ENCODE results near the gene LY6G5C. TPM values are rescaled to one million over a fixed set of nuclear protein-coding genes. Genes with fewer than 3 reads are reported as not detected.
A peak's percentile ranks its signal among the peaks of the same experiment; 100 is the strongest.

LY6G5C gene
- total RNA-seq, 1 experiment from 2014 or later: 1.7 TPM

DNA sequence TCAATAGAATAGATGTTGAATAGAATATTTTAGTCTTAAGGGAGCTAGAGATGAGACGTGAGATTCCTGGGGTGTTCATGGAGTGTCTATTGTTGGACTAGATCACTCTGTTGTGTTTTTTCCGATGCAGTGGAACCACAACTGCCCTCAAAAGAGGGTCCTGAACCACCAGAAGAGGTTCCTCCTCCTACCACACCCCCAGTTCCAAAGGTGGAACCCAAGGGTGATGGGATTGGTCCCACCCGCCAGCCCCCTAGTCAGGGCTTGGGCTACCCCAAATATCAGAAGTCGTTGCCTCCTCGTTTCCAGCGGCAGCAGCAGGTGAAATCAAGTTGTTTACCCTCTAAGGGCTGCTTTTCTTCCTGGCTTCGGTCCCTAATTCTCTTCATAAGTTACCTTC lies 51.9 kb downstream of the LY6G5C start:
- ChIA-PET POLR2A (interaction anchor here (0.7 kb wide), 1 partner anchor 9 kb away, joined by 3 read pairs; no protein-coding TSS in a partner anchor), RAD21 (ENCODE audit: low non-redundant PET in 1 of 2, low total read pairs in 2 of 2, uncharacterized antibody in 2 of 2, unreplicated experiment in 2 of 2) (no interaction called here), CTCF (no interaction called here)
- no peaks in the 10 kb centered on the region for H3K9me3 ChIP-seq (ENCODE audit: control insufficient read depth in 1 of 2, insufficient read depth in 1 of 2, low read depth in 1 of 2, low read length in 2 of 2)
- no peak overlapping the region for H2AFZ ChIP-seq (ENCODE audit: low read depth, low read length, poor library complexity, severe bottlenecking)
- H3K27me3 ChIP-seq (ENCODE audit: insufficient read depth, low read length): no peaks in the 10 kb centered on the region
- H3K36me3 ChIP-seq (ENCODE audit: control insufficient read depth in 1 of 2, insufficient read depth in 2 of 2, low read length in 2 of 2): peaks cover 59 to 95% of the 10 kb centered on the region in 2 experiments
- ATAC-seq (no peak), DNase-seq (ENCODE audit: low read depth, low spot score) (no peak)
- no peaks in the 10 kb centered on the region for H3K4me1 ChIP-seq (ENCODE audit: control insufficient read depth in 1 of 2, insufficient read depth in 2 of 2, low read length in 2 of 2)
- H3K4me3 ChIP-seq (replicated peaks in 1 of 2; ENCODE audit: low read depth in 1 of 2, low read length in 2 of 2): no peak overlapping the region
- no peaks in the 10 kb centered on the region for H4K20me1 ChIP-seq (ENCODE audit: insufficient read depth)
- no TSS peak for BruUV-seq (replicated peaks)
- H3K9me2 ChIP-seq (ENCODE audit: insufficient read depth): no peaks in the 10 kb centered on the region
- H3K79me2 ChIP-seq (ENCODE audit: insufficient read depth, low read length): peaks cover 87% of the 10 kb centered on the region
- TF ChIP-seq EZH2 (IDR thresholded peaks at IDR 0.05) (no peak), POLR2AphosphoS5 (IDR thresholded peaks at IDR 0.05; ENCODE audit: low read depth, low read length) (0 out of 2 replicates have a peak, but pooled peaks have one; percentile 20)
- no peak overlapping the region for H3K9ac ChIP-seq (ENCODE audit: low read length)
- H3K27ac ChIP-seq (ENCODE audit: low read depth, low read length): no peak overlapping the region
- intact Hi-C loops (cut with micrococcal nuclease): no loop called here
- H3K4me2 ChIP-seq (ENCODE audit: low read length): no peak overlapping the region

DNA sequence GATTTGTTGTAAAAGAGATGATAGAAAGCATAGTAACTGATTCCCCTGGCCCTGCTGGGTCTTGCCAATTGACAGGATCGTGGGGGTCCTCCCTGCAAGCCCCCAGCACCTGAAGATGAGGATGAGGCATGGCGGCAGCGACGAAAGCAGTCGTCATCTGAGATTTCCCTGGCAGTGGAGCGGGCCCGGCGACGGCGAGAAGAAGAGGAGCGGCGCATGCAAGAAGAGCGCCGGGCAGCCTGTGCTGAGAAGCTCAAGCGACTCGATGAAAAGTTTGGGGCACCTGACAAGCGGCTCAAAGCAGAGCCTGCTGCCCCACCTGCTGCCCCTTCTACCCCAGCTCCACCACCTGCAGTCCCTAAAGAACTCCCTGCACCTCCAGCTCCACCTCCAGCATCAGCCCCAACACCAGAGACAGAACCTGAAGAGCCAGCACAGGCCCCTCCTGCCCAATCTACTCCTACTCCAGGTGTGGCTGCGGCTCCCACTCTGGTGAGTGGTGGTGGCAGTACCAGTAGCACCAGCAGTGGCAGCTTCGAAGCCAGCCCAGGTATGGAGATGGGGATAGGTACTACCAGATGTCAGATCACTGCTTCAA lies 53.1 kb downstream of the LY6G5C start:
- ChIA-PET RAD21 (ENCODE audit: low non-redundant PET in 1 of 2, low total read pairs in 2 of 2, uncharacterized antibody in 2 of 2, unreplicated experiment in 2 of 2) (no interaction called here), CTCF (no interaction called here), POLR2A (no interaction called here)
- Histone ChIP-seq H4K20me1 (ENCODE audit: insufficient read depth) (no peaks in the 10 kb centered on the region), H3K27ac (ENCODE audit: low read depth, low read length) (no peak overlapping the region), H3K27me3 (ENCODE audit: insufficient read depth, low read length) (no peaks in the 10 kb centered on the region), H3K9me2 (ENCODE audit: insufficient read depth) (no peaks in the 10 kb centered on the region), H3K4me2 (ENCODE audit: low read length) (no peak overlapping the region), H3K36me3 (ENCODE audit: control insufficient read depth in 1 of 2, insufficient read depth in 2 of 2, low read length in 2 of 2) (peaks cover 54 to 96% of the 10 kb centered on the region in 2 experiments), H3K9ac (ENCODE audit: low read length) (no peak overlapping the region), H2AFZ (ENCODE audit: low read depth, low read length, poor library complexity, severe bottlenecking) (no peak overlapping the region), H3K9me3 (ENCODE audit: control insufficient read depth in 1 of 2, insufficient read depth in 1 of 2, low read depth in 1 of 2, low read length in 2 of 2) (no peaks in the 10 kb centered on the region), H3K4me3 (replicated peaks in 1 of 2; ENCODE audit: low read depth in 1 of 2, low read length in 2 of 2) (no peak overlapping the region), H3K4me1 (ENCODE audit: control insufficient read depth in 1 of 2, insufficient read depth in 2 of 2, low read length in 2 of 2) (no peaks in the 10 kb centered on the region; a peak in 1 of 4 replicates), H3K79me2 (ENCODE audit: insufficient read depth, low read length) (peaks cover 90% of the 10 kb centered on the region)
- no TSS peak for BruUV-seq (replicated peaks)
- intact Hi-C loops (cut with micrococcal nuclease): no loop called here
- no peak for ATAC-seq
- no peak for DNase-seq (ENCODE audit: low read depth, low spot score)
- TF ChIP-seq, protein P1, sequence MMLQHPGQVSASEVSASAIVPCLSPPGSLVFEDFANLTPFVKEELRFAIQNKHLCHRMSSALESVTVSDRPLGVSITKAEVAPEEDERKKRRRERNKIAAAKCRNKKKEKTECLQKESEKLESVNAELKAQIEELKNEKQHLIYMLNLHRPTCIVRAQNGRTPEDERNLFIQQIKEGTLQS (IDR thresholded peaks at IDR 0.05): no peak
- TF ChIP-seq, protein P2, sequence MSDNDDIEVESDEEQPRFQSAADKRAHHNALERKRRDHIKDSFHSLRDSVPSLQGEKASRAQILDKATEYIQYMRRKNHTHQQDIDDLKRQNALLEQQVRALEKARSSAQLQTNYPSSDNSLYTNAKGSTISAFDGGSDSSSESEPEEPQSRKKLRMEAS (IDR thresholded peaks at IDR 0.05): no peak
- TF ChIP-seq JUND (IDR thresholded peaks at IDR 0.05) (no peak), CEBPB (IDR thresholded peaks at IDR 0.05; ENCODE audit: low read depth) (no peak), POLR2A (IDR thresholded peaks at IDR 0.05; ENCODE audit: borderline replicate concordance, extremely low read depth, insufficient read depth, insufficient read length) (no peak), TCF7L2 (IDR thresholded peaks at IDR 0.05; ENCODE audit: borderline replicate concordance, extremely low read depth, insufficient read depth, insufficient read length) (no peak), EZH2phosphoT487 (IDR thresholded peaks at IDR 0.05; ENCODE audit: borderline replicate concordance) (no peak), ZFX (IDR thresholded peaks at IDR 0.05) (no peak), SP1 (IDR thresholded peaks at IDR 0.05; ENCODE audit: low read depth) (no peak), ZNF274 (IDR thresholded peaks at IDR 0.05; ENCODE audit: low read depth, low read length) (no peak), FOSL1 (IDR thresholded peaks at IDR 0.05; ENCODE audit: low read depth) (no peak), POLR2AphosphoS5 (IDR thresholded peaks at IDR 0.05; ENCODE audit: low read depth, low read length) (no peak), SRF (IDR thresholded peaks at IDR 0.05; ENCODE audit: low read depth) (no peak), ELF1 (IDR thresholded peaks at IDR 0.05; ENCODE audit: borderline replicate concordance, low read depth) (no peak), EGR1 (IDR thresholded peaks at IDR 0.05; ENCODE audit: low read depth) (no peak), YY1 (IDR thresholded peaks at IDR 0.05; ENCODE audit: extremely low read depth, insufficient replicate concordance, low read depth, low read length) (no peak), EZH2 (IDR thresholded peaks at IDR 0.05) (no peak), CBX3 (IDR thresholded peaks at IDR 0.05; ENCODE audit: low read depth) (no peak)
- TF ChIP-seq, protein P3, sequence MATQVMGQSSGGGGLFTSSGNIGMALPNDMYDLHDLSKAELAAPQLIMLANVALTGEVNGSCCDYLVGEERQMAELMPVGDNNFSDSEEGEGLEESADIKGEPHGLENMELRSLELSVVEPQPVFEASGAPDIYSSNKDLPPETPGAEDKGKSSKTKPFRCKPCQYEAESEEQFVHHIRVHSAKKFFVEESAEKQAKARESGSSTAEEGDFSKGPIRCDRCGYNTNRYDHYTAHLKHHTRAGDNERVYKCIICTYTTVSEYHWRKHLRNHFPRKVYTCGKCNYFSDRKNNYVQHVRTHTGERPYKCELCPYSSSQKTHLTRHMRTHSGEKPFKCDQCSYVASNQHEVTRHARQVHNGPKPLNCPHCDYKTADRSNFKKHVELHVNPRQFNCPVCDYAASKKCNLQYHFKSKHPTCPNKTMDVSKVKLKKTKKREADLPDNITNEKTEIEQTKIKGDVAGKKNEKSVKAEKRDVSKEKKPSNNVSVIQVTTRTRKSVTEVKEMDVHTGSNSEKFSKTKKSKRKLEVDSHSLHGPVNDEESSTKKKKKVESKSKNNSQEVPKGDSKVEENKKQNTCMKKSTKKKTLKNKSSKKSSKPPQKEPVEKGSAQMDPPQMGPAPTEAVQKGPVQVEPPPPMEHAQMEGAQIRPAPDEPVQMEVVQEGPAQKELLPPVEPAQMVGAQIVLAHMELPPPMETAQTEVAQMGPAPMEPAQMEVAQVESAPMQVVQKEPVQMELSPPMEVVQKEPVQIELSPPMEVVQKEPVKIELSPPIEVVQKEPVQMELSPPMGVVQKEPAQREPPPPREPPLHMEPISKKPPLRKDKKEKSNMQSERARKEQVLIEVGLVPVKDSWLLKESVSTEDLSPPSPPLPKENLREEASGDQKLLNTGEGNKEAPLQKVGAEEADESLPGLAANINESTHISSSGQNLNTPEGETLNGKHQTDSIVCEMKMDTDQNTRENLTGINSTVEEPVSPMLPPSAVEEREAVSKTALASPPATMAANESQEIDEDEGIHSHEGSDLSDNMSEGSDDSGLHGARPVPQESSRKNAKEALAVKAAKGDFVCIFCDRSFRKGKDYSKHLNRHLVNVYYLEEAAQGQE (IDR thresholded peaks at IDR 0.05; ENCODE audit: low read depth): no peak
